WI38 (cell line): Measurements from ENCODE around the gene NR3C1.

Source experiments
- H3K4me3 ChIP-seq: 2 replicates; pipeline ENCODE4 v1.5.1; 2011; ENCODE audit warnings: low read depth, mild to moderate bottlenecking, control low read depth, low read length
- CTCF ChIP-seq: IDR thresholded peaks from 2 replicates; pipeline ENCODE4 v1.5.1; 2012; ENCODE audit warnings: low read depth, mild to moderate bottlenecking, control low read depth, low read length

Gene NR3C1

GRCh38 chr5:143316844-143317631, 86.4 kb downstream of the NR3C1 start:
- no peak overlapping the region for H3K4me3 ChIP-seq
- no peak for TF ChIP-seq CTCF

GRCh38 chr5:143316337-143316736, 87.1 kb downstream of the NR3C1 start:
- no peak overlapping the region for H3K4me3 ChIP-seq

DNA sequence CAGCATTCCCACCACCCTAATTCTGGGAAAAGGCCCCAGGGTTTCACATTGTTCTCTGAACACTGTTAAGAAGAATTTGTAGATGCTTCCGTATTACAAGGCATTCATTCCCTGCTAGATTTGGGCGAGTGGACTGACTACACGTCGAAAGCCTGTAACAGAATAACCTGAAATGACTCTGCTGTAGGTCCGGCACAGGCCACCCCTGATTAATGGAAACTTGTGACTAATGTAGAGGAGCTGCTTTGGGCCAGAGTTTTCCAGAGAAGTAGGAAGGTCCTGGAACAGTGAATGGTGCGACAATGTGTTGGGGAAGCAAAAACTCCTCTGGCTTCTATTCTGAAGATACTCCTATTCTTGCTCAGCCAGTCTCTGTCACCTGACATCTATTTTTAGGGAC, 87.6 kb downstream of the NR3C1 start:
- H3K4me3 ChIP-seq: no peak overlapping the region
- TF ChIP-seq CTCF: no peak

More at GRCh38 chr5:143316337-143316736, 87.1 kb downstream of the NR3C1 start:
- no peak for TF ChIP-seq CTCF

- no peak overlapping the region for H3K4me3 ChIP-seq
- TF ChIP-seq CTCF: no peak
These were observed 88.3 kb downstream of the NR3C1 start for GRCh38 chr5:143315214-143315613.

GRCh38 chr5:143314659-143315058, 88.8 kb downstream of the NR3C1 start:
- no peak for TF ChIP-seq CTCF
- no peak overlapping the region for H3K4me3 ChIP-seq

DNA sequence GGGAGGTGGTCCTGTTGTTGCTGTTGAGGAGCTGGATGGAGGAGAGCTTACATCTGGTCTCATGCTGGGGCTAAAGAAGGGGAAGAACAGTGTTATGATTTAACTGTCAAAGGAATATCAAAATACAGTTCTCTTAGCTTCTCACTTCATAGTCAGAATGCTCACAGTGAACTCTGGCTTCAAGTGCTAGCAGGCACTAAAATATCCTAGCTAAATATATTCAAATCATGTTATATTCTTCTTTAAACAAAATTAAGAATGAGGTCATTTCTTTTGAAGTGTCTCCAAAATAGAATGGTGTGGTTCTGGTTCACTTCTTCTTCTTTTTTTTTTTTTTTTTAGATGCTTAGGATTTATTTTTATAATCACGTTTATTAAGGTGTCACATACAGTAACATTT, 89.4 kb downstream of the NR3C1 start:
- no peak for TF ChIP-seq CTCF
- no peak overlapping the region for H3K4me3 ChIP-seq

DNA sequence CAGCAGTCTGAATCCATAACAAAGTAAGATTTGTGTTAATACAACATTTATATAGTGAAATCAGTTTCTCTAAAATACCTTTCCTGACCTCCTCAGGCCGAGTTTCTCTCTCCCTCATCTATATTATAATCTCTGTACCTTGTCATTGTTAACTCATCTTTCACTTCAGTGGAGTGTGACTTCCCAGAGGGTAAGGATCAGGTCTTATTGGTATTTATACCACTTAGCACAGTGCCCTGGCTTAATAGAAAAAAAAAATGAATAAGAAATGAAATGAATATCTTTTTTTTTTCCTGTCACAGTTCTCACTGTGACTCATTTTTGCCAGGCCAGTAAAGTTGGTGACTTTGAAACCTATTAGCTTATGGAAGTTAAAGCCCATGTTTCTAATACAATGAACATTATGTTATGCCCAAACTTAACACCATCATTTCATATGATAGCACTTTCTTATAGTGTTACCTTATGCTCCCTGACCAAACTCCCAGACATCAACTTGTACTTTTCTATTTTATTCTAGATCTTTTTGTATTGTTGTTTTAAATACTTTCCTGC, 90.1 kb downstream of the NR3C1 start:
- no peak for TF ChIP-seq CTCF
- no peak overlapping the region for H3K4me3 ChIP-seq
